Kidney (tissue), 14 donors: ENCODE data around the gene OSM. TPM values are rescaled to one million over a fixed set of nuclear protein-coding genes. Genes with fewer than 3 reads are reported as not detected.

Experiments
- DNase-seq, 5 donors: peaks; one replicate each; pipeline ENCODE4 v3.0.0-alpha.2; 2013 to 2020
- FAIRE-seq: peaks from 2 replicates; lab custom pipeline; 2012; peaks lifted over from hg19 to GRCh38; lab: Jason Lieb, UNC
- H3K27ac ChIP-seq, 2 donors: one replicate each; pipeline ENCODE4 v1.7.0; 2013; ENCODE audit warnings: low read depth in 2 of 2, low read length in 2 of 2, inconsistent platforms in 1 of 2
- H3K27me3 ChIP-seq: one replicate; pipeline ENCODE4 v1.7.1; 2013; ENCODE audit warnings: low read length, inconsistent platforms; ENCODE audit not compliant: control insufficient read depth, insufficient read depth
- H3K36me3 ChIP-seq, 3 donors: one replicate each; pipeline versions ENCODE4 v1.7.0 to v1.7.1; 2013; ENCODE audit warnings: low read length in 3 of 3, control low read depth in 1 of 3, inconsistent platforms in 1 of 3; ENCODE audit not compliant: insufficient read depth in 3 of 3, control insufficient read depth in 2 of 3
- H3K4me1 ChIP-seq, 3 donors: one replicate each; pipeline versions ENCODE4 v1.7.0 to v1.7.1; 2013; ENCODE audit warnings: low read length in 3 of 3, inconsistent platforms in 1 of 3, low read depth in 1 of 3; ENCODE audit not compliant: control insufficient read depth in 2 of 3, insufficient read depth in 2 of 3
- H3K4me3 ChIP-seq, 3 donors: one replicate each; pipeline versions ENCODE4 v1.7.0 to v1.8.1; 2013; ENCODE audit warnings: low read length in 3 of 3, control low read depth in 1 of 3, inconsistent platforms in 1 of 3
- H3K9ac ChIP-seq, 3 donors: one replicate each; pipeline versions ENCODE4 v1.7.0 to v1.7.1; 2013; ENCODE audit warnings: low read length in 3 of 3, control low read depth in 1 of 3, inconsistent platforms in 1 of 3
- H3K9me3 ChIP-seq, 3 donors: one replicate each; pipeline versions ENCODE4 v1.7.0 to v1.7.1; 2013; ENCODE audit warnings: low read length in 3 of 3, control low read depth in 1 of 3, inconsistent platforms in 1 of 3; ENCODE audit not compliant: control insufficient read depth in 2 of 3, insufficient read depth in 1 of 3
- CTCF ChIP-seq: IDR thresholded peaks from 3 replicates; pipeline ENCODE4 v1.5.1; 2012; ENCODE audit warnings: mild to moderate bottlenecking, moderate library complexity, borderline replicate concordance; ENCODE audit not compliant: insufficient read depth; ENCODE audit errors: extremely low read depth
- intact Hi-C: fragments of 100-400 bp; cut with DNase I; formaldehyde crosslinking; loops from one replicate; pipeline ENCODE4 v1.11.1; 2022
- polyA plus RNA-seq: library from polyadenylated mRNA; stranded (reverse); fragments of 350-450 nt; fragmentation: Illumina TruSeq; extraction: RNeasy Lipid Tissue Mini Kit (QIAGEN cat#74804); gene quantifications from one replicate; pipeline ENCODE4 v1.2.3, GENCODE V29; 2014; ENCODE audit warnings: low read depth, low replicate concordance; ENCODE audit not compliant: insufficient read depth
- total RNA-seq: library from RNA; stranded (reverse); fragmentation: NEBNext Ultra II Directional; extraction: Animal tissue kit (Norgen Biotek cat#: 25700); gene quantifications from one replicate; pipeline ENCODE4 v1.2.1, GENCODE V29; 2021
- donor health status: control.
- donor health status: control.
- donor health status: control.
- donor health status: control.
- donor health status: control.
- donor health status: DM: yes; HTN: yes; CAD: no.
- donor health status: Normal renal cell carcinoma (clear cell type).

The OSM gene
- total and polyA plus RNA-seq, 2 donors from 2014 or later, result 0.56 to 1.2 TPM

- no peak overlapping the region for H3K4me3 ChIP-seq
- H3K27me3 ChIP-seq, result no peaks in the 10 kb centered on the region
- FAIRE-seq (no peak), DNase-seq (peak in 1 of 5 donors; percentile 70)
- no peak overlapping the region for H3K27ac ChIP-seq
- TF ChIP-seq CTCF, result no peak
- peaks cover 0 to under 1% (median 0%) of the 10 kb centered on the region in 3 donors for H3K4me1 ChIP-seq
- no peak overlapping the region for H3K9ac ChIP-seq
- intact Hi-C loops, result loop anchor here (5.0 kb wide), 1 partner anchor 119 kb away; the partner anchor contains the start of gene RNF215
- no peaks in the 10 kb centered on the region for H3K36me3 ChIP-seq
- no peaks in the 10 kb centered on the region for H3K9me3 ChIP-seq
Measured at GRCh38 chr22:30268331-30268730, 1.7 kb upstream of the OSM start.

- TF ChIP-seq CTCF, result no peak
- intact Hi-C loops, result loop anchor here (5.0 kb wide), 1 partner anchor 120 kb away; the partner anchor contains the start of gene RNF215
Measured at GRCh38 chr22:30267382-30268302, 991 bp upstream of the OSM start.

GRCh38 chr22:30265823-30266444 lies 717 bp downstream of the OSM start:
- FAIRE-seq, result no peak
- H3K9ac ChIP-seq, result no peak overlapping the region
- no peaks in the 10 kb centered on the region for H3K27me3 ChIP-seq
- no peaks in the 10 kb centered on the region for H3K36me3 ChIP-seq
- H3K27ac ChIP-seq, result peak overlapping the region in 1 of 2 donors; percentile 70
- intact Hi-C loops, result loop anchor here (5.0 kb wide), 1 partner anchor 121 kb away; the partner anchor contains the start of gene RNF215
- peaks cover 0 to 4% (median 0%) of the 10 kb centered on the region in 3 donors for H3K4me1 ChIP-seq
- H3K4me3 ChIP-seq, result peak overlapping the region in 1 of 3 donors; percentile 13
- peak in 1 of 5 donors; percentile 89 for DNase-seq
- H3K9me3 ChIP-seq, result no peaks in the 10 kb centered on the region
- TF ChIP-seq CTCF, result no peak

More at GRCh38 chr22:30267382-30268302, 991 bp upstream of the OSM start:
- Histone ChIP-seq H3K9ac (no peak overlapping the region), H3K36me3 (no peaks in the 10 kb centered on the region), H3K27ac (no peak overlapping the region), H3K27me3 (no peaks in the 10 kb centered on the region), H3K9me3 (no peaks in the 10 kb centered on the region), H3K4me1 (peaks cover 0 to 4% (median 0%) of the 10 kb centered on the region in 3 donors), H3K4me3 (no peak overlapping the region)
- DNase-seq, result peak in 1 of 5 donors; percentile 66
- FAIRE-seq, result no peak
